HG03108 (cell line): ENCODE measurements around the gene CREBL2.
"Not testable (repeated sequence)": the region's sequence is repeated elsewhere in the genome, so short reads cannot be mapped to it uniquely, and the experiment has no call there.

Experiments
- ATAC-seq: cut with Tn5 transposase; IDR thresholded peaks from one replicate; pipeline ENCODE4 v1.9.1; 2021; ENCODE audit warnings: moderate library complexity; ENCODE audit not compliant: unreplicated experiment

The CREBL2 gene

DNA sequence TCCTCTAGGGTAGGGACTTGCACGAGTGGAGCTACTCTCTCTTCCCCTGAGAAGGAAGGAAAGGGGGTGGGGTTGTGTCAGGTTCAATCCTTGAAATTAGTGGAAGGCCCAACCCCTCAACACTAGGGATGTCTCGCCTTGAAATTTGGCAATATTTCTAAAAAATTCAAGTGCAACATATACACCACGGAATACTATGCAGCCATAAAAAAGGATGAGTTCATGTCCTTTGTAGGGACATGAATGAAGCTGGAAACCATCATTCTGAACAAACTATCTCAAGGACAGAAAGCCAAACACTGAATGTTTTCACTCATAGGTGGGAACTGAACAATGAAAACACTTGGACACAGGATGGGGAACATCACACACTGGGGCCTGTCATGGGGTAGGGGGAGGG, 15.1 kb upstream of the CREBL2 start:
- not testable (repeated sequence) for ATAC-seq

DNA sequence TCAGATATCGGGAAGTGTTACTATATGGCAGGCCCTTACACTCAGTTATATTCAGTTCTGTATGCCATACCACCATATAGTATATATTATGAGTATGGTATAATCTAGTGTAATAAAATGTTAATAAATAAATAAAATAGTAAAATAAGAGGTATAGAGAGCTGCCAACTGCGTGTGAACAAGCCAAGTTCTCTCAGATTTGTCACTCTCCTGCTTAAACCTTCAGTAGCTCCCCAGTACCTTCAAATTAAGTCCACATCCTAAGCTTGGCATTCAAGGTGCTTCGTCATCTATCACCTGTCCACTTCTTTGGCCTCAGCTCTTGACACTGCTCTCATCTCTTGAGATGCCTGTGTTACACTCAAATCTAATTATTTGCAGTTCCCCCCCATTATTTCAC, 12.8 kb upstream of the CREBL2 start:
- ATAC-seq, result no peak

DNA sequence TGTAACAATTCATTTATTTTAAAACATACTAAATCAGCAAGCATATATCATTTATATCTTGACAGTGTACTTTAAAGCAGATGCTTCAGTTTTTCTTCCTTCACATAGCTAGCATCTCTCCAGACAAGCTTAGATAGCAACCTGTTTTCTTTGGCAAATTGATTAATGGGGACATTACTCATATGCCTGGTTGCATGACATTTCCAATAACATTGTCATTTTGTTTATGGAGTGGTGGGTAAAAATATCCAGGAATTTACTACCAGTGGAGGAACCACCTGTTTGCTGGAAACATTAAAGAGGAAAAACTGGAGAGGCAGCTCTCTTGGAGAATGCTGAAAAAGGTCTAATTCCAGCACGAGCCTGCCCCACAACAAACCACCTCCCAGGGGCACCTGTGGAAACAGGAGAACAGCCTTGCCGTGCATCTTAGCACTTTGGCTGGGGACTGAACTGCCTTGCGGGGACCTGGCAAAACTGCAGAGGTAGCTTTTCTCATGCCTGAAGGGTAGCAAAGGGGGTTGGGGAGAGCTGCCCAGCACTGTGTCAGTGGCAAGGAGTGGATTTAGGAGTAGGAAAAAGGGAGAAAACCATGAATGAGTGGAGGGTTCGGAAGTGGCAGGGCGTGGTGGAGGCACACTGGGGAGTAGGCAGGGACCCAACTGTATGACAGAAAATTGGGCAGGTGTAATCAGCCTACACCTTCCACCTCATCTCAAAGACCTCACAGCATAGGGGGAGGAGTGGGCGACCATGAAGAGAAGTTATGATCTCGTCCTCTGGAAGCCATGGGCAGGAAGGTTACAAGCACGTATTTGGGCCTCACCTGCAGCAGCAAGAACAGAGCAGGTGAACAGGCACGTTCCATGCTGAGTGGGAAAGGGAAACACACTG, 11.7 kb upstream of the CREBL2 start:
- ATAC-seq, result no peak

DNA sequence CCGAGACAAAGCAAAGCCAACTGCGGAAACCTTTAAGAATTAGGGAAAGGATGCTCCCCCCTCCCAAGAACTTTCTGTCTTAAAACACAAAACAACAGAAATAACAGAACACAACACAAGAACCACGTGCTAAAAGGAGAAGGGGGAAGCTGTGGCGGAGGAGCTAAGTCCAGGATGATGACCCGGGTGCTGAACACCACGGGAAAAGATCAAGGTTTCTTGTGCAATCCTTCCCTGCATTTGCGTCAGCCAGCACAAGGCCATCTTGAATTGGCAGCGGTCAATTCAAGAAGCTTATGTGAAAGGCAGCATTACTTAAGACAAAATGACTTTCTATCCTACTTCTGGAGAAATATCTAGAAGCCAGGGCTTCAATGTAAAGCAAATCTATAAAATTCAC, 11.0 kb upstream of the CREBL2 start:
- no peak for ATAC-seq

DNA sequence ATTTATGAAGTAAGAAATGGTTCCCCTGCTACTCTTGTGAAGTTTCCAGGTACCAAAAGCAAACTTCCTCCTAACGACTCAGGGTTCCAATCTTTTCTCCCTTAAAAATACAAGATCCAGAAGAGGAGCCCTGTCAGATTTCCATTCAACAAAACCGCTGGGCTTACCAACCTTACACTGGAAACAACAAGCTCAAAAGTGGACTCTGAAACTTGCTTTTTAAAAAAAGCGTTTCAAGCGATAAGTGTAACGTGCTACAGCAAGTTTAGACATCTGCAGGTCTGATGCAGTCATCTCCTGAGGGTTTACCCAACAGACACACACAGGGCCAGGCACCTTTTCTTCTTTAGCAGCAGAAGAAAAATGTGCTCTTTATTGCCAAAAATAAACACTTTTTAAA, 6.9 kb upstream of the CREBL2 start:
- ATAC-seq, result no peak

DNA sequence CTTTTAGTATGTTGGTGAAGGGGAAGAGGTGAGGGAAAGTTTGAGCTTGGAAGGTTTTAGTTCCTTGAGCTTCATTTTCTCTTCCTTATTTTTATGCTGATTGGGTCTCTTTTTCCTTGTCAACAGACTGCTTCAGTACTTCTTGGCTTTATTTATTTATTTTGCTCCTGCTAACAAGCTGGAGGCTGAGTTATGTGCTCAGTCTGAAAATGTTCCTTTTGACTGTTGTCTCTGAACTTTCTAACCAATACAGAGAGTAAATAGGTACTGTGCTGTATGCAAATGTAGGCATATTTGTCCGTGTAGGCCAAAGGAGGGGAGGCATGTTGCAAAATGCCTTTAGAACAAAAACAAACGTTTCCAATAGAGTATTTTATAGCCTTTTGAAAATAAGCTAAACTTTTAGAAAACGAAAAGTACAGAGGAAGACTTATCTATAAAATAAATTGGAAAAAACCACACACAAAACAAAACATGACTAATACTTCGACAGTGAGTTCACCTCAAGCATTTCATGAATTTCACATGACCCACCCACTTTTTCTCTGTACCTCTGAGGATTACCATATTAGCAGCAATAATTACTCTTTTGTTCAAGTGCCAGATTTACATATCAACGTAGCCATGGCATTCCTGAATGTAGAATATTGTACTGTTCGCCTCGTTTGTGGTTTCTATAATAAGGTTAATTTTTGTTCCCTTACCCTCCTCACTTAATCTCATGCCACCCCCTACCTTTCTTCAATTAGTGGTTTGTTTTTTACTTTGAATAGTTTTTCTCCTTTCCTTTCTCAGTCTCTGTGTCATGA, 4.7 kb upstream of the CREBL2 start:
- no peak for ATAC-seq

DNA sequence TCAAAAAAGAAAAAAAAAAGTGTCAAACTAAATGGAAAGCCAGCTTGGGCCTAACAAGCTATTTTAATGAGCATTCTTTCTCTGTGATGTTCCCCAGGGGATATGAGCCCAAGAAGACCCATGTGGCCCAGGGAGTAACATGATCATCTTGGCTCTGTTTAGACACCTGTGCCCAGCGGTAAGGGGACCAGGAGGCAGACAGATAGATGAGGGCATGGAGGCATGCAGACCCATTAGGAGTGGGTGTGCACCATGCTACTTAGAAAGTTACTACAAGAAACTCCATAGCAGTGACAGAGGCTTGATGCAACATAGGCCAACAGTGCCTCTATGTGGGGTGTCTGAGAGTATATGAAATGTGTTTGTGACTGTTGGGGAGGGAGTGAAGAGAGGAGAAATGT, 3.1 kb upstream of the CREBL2 start:
- no peak for ATAC-seq

DNA sequence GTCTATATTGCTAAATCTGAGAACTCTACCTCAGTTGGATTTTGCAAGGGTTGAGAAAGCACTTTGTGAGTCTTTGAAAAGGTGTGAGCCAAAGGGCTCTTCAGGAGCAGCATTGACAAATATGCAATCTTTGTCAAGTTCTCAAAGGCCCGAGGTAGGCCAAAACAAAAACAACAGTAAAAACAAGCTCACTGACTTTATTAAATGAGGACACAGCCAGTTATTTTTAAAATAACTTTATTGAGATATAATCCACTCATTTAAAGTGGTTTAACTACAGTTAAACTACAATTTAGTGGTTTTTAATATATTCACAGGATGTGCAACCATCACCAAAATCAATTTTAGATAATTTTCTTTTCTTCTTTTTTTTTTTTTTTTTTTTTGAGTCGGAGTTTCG, 2.0 kb upstream of the CREBL2 start:
- ATAC-seq, result no peak

DNA sequence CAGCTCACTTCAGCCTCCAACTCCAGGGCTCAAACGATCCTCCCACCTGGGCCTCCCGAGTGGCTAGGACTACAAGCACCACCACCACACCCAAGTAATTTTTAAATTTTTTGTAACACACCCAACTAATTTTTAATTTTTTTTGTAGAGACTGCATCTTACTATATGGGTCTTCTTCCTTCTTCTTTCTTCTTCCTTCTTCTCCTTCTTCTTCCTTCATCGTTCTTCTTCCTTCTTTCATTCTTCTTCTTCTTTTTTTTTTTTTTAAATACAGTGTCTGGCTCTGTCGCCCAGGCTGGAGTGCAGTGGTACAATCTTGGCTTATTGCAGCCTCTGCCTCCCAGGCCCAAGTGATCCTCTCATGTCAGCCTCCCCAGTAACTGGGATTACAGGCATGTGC, 965 bp upstream of the CREBL2 start:
- no peak for ATAC-seq

DNA sequence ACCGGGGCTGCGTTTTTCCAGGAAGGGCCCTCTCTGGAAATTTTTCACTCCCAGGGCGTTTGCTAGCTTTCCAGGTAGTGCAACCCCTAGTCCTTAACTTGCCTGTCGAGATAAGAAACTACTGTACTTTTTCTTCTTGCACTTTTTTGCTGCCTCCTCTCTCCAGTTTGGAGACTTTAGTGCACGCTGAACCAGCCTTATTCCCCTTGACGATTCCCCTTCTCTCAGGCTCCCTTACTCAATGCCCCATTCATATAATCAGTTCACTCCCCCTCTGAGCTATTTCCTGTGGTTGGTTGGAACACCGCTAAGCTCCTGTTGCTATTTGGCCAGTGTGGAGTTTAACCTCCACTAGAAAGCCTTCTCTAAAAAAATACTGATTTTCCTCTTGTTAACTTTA, 682 bp downstream of the CREBL2 start:
- ATAC-seq, result no peak

DNA sequence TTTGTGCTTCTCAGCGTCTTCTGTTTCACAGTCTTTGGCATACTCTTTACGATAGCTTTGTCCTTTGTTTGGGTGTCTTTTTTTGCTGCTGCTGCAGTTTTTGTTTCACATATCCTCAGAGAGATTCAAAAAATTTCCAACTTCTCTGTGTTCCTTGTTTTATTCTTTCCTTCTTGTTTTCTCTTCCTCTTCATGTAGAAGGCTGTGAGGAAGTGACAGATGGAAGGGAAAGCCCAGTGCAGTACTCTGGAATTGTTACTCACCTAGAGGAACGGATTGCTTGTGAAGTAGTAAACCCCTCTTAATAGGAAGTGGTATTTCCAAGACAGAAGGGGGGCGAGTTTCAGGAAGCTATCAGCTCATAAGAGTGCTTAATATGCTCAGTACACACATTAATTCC, 1.7 kb downstream of the CREBL2 start:
- no peak for ATAC-seq

DNA sequence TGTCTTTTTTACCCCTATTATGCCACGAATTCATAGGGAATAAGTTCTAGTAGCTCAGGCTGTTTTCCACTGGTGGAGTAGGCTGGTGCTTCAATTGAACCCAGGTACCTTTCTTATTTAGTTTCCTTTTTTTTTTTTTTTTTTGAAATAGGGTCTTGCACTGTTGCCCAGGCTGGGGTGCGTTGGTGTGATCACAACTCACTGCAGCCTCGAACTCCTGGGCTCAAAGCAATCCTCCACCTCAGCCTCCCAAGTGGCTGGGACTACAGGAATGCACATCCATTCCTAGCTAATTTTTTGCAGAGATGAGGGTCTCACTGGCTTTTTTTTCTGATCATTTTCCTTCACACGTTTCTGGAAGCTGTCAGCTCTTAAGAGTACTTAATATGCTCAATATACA, 2.7 kb downstream of the CREBL2 start:
- ATAC-seq, result no peak

DNA sequence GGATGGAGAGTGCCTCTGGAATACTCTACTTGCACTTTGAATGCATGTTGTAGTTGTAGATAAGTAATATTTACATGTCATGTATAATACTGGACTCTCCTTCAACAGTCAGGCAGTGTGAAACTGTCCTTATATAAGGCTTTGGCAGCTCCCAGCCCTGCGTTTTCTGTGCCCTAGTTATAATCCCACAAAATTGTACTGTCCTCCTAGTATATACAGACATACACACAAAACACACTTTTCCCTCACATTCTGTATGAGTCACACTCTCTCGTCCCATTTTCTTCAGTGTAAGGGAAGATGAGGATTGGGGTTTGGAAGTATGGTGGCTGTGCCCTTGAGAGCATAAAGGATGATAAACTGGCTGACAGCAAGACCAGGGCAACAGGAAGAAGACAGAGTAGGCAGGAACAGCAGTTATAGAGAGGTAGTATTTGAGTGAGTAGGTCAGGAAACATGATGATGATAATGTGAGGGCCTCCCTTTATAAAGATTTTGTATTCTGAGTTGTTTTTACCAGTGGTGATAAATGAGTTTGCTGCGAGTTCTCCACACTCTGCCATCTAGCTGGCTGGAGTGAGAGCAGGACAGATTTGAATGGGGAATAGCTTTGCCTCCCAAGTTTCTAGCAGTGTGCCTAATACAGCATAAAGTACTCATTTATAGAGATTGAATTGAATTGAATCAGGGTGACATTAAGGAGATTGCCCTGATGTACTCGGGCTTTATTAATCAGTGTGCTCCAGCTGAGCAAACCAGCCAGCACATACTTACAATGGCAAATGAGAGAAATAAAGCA, 5.0 kb downstream of the CREBL2 start:
- no peak for ATAC-seq

DNA sequence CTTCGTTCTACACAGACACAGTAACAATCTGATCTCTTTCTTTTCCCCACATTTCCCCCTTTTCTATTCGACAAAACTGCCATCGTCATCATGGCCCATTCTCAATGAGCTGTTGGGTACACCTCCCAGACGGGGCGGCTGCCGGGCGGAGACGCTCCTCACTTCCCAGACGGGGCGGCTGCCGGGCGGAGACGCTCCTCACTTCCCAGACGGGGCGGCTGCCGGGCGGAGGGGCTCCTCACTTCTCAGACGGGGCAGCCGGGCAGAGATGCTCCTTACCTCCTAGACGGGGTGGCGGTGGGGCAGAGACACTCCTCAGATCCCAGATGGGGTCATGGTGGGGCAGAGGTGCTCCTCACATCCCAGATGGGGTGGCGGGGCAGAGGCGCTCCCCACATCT, 6.4 kb downstream of the CREBL2 start:
- not testable (repeated sequence) for ATAC-seq

DNA sequence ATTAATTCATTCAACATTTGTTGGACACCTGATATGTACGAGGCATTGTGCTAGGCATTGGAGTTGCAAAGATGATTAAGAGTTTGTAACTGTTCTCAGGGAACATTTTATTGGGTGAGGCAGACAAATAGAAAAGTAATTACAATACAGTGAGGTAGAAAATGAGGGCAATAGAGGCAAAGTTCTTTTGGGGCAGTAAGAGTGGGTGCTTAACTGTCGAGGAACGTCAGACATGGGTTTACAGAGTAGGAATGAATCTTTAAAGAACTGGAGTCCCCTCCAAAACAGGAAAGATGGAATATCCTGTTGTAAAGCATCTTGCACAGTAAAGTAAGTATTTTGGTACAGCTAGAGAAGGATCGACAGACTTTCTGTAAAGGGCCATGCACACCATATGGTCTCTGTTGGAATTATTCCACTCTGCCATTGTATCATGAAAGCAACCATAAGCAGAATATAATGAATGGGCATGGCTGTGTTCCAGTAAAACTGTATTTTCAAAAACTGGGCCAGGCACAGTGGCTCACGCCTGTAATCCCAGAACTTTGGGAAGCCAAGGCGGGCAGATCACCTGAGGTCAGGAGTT, 9.1 kb downstream of the CREBL2 start:
- ATAC-seq, result no peak

DNA sequence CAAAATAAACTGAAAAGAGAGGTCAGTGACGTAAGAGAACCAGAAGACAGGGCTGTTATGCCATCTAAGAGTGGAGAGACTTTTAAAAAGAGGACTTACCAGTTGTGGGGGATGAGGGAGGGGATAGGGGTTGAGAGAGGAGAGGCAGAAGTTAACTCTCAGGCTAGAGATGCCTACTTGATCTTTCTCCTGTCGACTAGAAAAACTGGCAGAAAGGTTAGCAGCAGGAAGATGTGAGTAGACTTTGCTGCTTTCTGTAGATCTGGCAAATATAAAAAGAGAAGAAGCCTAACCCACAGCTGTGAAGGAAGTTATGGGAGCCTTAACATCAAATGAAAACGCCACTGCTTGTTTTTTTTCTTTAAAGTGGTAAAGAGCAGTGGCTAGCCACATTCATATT, 10.7 kb downstream of the CREBL2 start:
- no peak for ATAC-seq

DNA sequence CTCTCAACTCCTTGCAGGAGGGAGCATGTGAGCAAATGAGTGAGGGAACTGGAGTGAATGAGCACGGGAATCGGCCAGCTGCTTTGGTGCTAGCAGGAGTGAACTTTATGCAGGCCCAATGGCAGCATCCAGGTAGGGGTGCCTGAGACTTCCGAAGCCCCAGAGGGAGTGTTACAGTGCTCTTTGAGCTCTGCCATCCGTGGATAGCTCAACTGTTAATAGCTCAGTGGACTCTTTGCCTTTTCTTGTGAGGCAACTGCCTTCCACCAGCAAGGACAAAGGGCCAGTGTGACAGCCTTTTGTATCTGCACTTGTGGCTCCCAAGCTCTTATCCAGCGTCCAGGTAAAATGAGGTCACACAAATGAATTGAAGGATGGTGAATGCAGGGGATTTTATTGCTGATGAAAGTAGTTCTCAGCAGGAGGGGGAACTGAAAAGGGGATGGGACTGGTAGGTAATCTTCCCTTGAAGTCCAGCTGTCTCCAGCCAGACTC, 12.9 kb downstream of the CREBL2 start:
- no peak for ATAC-seq

DNA sequence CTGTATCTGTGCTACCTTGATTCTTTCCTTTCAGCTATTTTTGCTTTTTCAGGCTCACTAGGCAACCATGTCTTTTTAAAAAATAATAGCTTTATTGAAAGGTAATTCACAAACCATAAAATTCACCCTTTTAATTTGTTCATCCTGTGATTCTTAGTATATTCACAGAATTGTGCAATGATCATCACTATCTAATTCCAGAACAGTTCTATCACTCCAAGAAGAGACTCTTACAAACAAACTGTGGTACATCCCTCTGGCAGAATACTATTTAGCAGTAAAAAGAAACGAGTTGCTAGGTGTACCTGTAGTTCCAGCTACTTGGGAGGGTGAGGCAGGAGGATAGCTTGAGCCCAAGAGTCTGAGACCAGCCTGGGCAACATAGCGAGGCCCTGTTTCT, 14.8 kb downstream of the CREBL2 start:
- ATAC-seq, result no peak

DNA sequence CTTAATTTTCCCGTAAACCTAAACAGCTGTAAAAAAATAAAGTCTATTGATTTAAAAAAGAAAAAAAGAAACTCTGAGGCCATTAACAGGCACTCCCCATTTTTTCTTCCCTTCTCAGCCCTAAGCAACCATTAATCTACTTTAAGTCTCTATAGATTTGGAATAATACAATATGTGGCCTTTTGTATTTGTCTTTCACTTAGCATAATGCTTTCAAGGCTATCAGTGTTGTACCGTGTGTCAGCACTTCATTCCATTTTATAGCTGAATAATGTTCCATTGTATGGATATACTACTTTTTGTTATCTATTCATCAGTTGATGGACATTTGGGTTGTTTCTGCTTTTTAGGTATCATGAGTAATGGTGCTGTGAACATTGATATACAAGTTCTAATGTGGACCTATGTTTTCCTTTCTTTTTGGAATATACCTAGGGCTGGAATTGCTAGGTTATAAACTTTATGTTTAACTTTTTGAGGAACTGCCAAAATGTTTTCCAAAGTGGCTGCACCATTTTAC, 15.7 kb downstream of the CREBL2 start:
- ATAC-seq, result no peak

DNA sequence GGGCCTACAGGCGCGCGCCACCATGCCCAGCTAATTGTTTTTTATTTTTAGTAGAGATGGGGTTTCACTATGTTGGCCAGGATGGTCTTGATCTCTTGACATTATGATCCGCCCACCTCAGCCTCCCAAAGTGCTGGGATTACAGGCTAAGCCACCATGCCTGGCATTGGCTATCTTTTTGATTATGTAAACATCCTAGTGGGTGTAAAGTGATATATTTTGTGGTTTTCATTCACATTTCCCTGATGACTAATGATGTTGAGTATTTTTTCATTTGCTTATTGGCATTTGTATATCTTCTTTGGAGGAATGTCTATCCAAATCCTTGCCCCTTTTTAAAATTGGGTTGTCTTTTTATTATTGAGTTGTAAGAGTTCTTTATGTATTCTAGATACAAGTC, 16.3 kb downstream of the CREBL2 start:
- no peak for ATAC-seq

DNA sequence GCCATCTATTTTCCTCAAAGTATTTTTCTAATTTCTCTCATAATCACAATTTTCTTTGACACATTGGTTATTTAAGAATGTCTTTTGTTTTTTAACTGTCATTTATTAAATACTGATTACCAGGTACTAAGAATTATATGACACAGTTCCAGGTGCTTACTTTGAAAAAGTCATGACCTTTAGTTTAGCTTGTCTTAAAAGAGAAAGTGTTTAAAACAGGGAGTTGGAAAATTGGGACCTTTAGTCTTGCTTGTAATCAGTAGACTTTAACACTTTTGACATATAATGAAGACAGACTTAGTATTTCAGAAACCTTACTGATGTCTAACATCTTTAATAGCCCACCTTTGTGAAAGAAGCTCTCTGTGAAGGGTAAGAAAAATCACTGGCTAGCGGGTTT, 19.2 kb downstream of the CREBL2 start:
- ATAC-seq, result no peak
